HEK293T (cell line): ENCODE results near the gene CEP41.

Experiments used
- LEF1 ChIP-seq: fragments of 450-650 bp; IDR thresholded peaks from 2 replicates; pipeline ENCODE4 v1.6.1; 2017; ENCODE audit warnings: mild to moderate bottlenecking, borderline replicate concordance
- SUZ12 ChIP-seq: fragments of 450-650 bp; IDR thresholded peaks from 2 replicates; pipeline ENCODE4 v1.6.1; 2016; ENCODE audit warnings: mild to moderate bottlenecking

DNA sequence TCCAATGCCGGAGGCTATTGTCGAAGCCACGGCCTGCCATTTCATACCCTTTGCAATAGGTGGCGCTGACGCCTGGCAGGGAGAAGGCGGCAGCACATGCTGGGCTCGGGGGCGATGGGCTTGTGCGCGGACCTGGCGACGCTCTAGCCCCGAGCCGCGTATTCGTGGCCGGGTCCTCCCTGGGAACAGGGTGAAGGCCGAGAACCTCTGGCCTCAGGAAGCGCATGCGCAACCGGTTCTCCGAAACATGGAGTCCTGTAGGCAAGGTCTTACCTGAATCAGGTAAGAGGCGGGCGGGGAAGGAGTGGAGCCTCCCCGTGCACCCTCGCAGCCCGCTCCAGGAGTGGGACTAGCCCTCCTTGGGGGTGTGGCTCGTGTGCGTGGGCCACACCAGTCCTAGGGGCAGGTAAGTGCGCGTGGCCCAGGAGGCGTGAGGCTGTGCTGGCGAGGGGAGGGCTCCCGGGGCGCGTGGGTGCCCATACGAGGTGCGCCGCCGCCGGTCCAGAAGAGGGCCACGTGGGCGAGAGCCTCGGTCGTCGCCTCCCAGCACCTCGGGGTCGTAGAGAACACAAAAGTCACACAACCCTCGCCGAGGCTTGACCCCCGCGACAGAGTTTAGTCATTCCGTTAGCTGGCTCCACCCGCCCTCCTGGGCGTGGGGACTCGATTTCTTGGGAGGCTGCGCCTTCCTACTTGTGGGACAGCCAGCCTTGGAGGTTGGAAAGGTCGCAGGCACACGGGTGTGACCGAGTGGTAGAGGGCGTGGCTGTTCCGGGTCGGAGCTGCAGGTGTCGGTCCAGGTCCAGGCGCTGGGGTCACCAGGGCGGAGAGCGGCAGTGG lies 45.5 kb upstream of the CEP41 start:
- TF ChIP-seq LEF1: no peak
- no peak for TF ChIP-seq SUZ12
